GM12878 (cell line): ENCODE data around the gene DNAJC18.

Source experiments
- NR2C1 ChIP-seq: fragments of 450-650 bp; IDR thresholded peaks from 2 replicates; pipeline ENCODE4 v1.6.1; 2017; ENCODE audit warnings: antibody characterized with exemption, mild to moderate bottlenecking, moderate library complexity
- NR2C2 ChIP-seq: IDR thresholded peaks from 2 replicates; pipeline ENCODE4 v1.6.1; 2011; ENCODE audit warnings: borderline replicate concordance, low read depth; ENCODE audit not compliant: control insufficient read depth, insufficient read length
- PML ChIP-seq: IDR thresholded peaks from 2 replicates; pipeline ENCODE4 v1.6.1; 2012; ENCODE audit warnings: low read length, inconsistent platforms
- POLR2A ChIP-seq: IDR thresholded peaks from 2 replicates; pipeline ENCODE4 v1.6.1; 2011; ENCODE audit warnings: low read depth, mild to moderate bottlenecking, low read length
- ZNF274 ChIP-seq: IDR thresholded peaks from one replicate; pipeline ENCODE4 v1.8.0; 2011; ENCODE audit not compliant: insufficient read length, insufficient read depth
- TF ChIP-seq, protein P1 (sequence below), 3 experiments: IDR thresholded peaks in 2 of 3; conservative IDR thresholded peaks in 1 of 3; 2 replicates each; pipeline ENCODE4 v1.5.1; 2011; ENCODE audit warnings: low read depth in 3 of 3, low read length in 3 of 3, mild to moderate bottlenecking in 3 of 3, control low read depth in 2 of 3, moderate library complexity in 2 of 3, inconsistent platforms in 1 of 3, mixed read lengths in 1 of 3; ENCODE audit not compliant: control insufficient read depth in 2 of 3, insufficient read depth in 1 of 3; ENCODE audit errors: extremely low read depth in 1 of 3
- TF ChIP-seq, protein P2 (sequence below): fragments of 450-650 bp; formaldehyde crosslinking; IDR thresholded peaks from 2 replicates; pipeline ENCODE4 v1.5.0; 2022; ENCODE audit warnings: mild to moderate bottlenecking, missing genetic modification characterization

DNA sequence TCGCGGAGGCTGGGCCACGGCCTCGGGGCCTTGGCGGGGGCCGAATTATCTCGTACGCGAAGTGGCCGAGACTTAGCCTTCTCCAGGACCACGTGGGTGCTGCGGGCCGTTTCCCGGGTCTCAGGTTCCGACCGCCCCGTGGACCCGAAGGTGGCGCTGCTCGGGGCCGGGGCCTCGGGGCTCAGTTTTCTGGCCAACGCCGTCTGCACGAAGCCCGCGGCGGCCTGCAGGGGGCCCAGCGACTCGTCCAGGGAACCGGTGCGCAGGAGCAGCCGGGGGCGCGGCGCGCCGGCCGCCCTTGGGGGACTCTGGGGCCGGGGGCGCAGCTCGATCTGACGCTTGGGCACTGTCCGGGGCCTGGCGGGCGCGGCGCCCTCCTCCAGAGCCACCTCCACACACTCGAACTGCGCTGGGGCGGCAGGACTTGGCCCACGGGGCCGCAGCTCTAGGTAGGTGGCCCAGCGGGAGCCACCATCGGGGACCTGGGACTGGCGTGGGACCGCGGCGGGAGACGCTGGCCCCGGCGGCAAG is 45.1 kb downstream of the DNAJC18 start:
- no peak for TF ChIP-seq NR2C2
- no peak for TF ChIP-seq ZNF274
- TF ChIP-seq, protein P1, sequence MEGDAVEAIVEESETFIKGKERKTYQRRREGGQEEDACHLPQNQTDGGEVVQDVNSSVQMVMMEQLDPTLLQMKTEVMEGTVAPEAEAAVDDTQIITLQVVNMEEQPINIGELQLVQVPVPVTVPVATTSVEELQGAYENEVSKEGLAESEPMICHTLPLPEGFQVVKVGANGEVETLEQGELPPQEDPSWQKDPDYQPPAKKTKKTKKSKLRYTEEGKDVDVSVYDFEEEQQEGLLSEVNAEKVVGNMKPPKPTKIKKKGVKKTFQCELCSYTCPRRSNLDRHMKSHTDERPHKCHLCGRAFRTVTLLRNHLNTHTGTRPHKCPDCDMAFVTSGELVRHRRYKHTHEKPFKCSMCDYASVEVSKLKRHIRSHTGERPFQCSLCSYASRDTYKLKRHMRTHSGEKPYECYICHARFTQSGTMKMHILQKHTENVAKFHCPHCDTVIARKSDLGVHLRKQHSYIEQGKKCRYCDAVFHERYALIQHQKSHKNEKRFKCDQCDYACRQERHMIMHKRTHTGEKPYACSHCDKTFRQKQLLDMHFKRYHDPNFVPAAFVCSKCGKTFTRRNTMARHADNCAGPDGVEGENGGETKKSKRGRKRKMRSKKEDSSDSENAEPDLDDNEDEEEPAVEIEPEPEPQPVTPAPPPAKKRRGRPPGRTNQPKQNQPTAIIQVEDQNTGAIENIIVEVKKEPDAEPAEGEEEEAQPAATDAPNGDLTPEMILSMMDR (IDR thresholded peaks at IDR 0.05 in 2 of 3, conservative IDR thresholded peaks at IDR 0.05 in 1 of 3; ENCODE audit: control insufficient read depth in 2 of 3, extremely low read depth in 1 of 3, insufficient read depth in 1 of 3, low read depth in 3 of 3, low read length in 3 of 3), result peak; percentile 50 to 72 (median 60)
- no peak for TF ChIP-seq NR2C1
- no peak for TF ChIP-seq POLR2A
- no peak for TF ChIP-seq PML
- TF ChIP-seq, protein P2, sequence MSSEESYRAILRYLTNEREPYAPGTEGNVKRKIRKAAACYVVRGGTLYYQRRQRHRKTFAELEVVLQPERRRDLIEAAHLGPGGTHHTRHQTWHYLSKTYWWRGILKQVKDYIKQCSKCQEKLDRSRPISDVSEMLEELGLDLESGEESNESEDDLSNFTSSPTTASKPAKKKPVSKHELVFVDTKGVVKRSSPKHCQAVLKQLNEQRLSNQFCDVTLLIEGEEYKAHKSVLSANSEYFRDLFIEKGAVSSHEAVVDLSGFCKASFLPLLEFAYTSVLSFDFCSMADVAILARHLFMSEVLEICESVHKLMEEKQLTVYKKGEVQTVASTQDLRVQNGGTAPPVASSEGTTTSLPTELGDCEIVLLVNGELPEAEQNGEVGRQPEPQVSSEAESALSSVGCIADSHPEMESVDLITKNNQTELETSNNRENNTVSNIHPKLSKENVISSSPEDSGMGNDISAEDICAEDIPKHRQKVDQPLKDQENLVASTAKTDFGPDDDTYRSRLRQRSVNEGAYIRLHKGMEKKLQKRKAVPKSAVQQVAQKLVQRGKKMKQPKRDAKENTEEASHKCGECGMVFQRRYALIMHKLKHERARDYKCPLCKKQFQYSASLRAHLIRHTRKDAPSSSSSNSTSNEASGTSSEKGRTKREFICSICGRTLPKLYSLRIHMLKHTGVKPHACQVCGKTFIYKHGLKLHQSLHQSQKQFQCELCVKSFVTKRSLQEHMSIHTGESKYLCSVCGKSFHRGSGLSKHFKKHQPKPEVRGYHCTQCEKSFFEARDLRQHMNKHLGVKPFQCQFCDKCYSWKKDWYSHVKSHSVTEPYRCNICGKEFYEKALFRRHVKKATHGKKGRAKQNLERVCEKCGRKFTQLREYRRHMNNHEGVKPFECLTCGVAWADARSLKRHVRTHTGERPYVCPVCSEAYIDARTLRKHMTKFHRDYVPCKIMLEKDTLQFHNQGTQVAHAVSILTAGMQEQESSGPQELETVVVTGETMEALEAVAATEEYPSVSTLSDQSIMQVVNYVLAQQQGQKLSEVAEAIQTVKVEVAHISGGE (CRISPR knock-in tag), result no peak
